Measurements from ENCODE around the gene UCHL3. TPM values are rescaled to one million over a fixed set of nuclear protein-coding genes. Genes with fewer than 3 reads are reported as not detected.

UCHL3 gene
- total RNA-seq, 2 experiments from 2014 or later: 34.7 to 49.5 TPM

- Histone ChIP-seq H3K4me1 (ENCODE audit: insufficient read depth, low read length, poor library complexity, severe bottlenecking) (no peaks in the 10 kb centered on the region), H3K9me2 (ENCODE audit: insufficient read depth, low read length) (no peaks in the 10 kb centered on the region), H3K27ac (ENCODE audit: low read depth, low read length, poor library complexity, severe bottlenecking) (no peak overlapping the region), H3K4me2 (ENCODE audit: low read length) (no peak overlapping the region), H2AFZ (ENCODE audit: low read length) (no peak overlapping the region), H3K4me3 (ENCODE audit: low read depth, low read length, poor library complexity, severe bottlenecking) (no peak overlapping the region), H3K36me3 (ENCODE audit: insufficient read depth, low read length) (peaks cover 3% of the 10 kb centered on the region; the same call in 1 of the 2 replicates), H3K79me2 (ENCODE audit: insufficient read depth, low read depth, low read length) (no peaks in the 10 kb centered on the region), H4K20me1 (ENCODE audit: insufficient read depth, low read length) (no peaks in the 10 kb centered on the region), H3K9me3 (ENCODE audit: low read length) (no peaks in the 10 kb centered on the region)
- ChIA-PET CTCF (ENCODE audit: unreplicated experiment) (no interaction called here), POLR2A (interaction anchor here (0.6 to 1.7 kb wide), 2 partner anchors 9 to 721 kb away, joined by 3 to 5 read pairs; no protein-coding TSS in a partner anchor)
- TF ChIP-seq CTCF (conservative IDR thresholded peaks at IDR 0.05; ENCODE audit: low read length) (no peak), EZH2phosphoT487 (IDR thresholded peaks at IDR 0.05; ENCODE audit: borderline replicate concordance, low read depth, low read length) (no peak)
- BruUV-seq (replicated peaks): no TSS peak
- DNase-seq (ENCODE audit: low spot score): no peak
- intact Hi-C loops (cut with micrococcal nuclease; ENCODE audit: unreplicated experiment): no loop called here
These were observed 68.7 kb downstream of the UCHL3 start for GRCh38 chr13:75618308-75618707.

GRCh38 chr13:75620020-75620419 is 70.4 kb downstream of the UCHL3 start:
- H3K4me3 ChIP-seq (ENCODE audit: low read depth, low read length, poor library complexity, severe bottlenecking): no peak overlapping the region
- ChIA-PET POLR2A (interaction anchor here (0.7 to 1.7 kb wide), 4 partner anchors 8 to 318 kb away, joined by 3 to 5 read pairs (median 4); no protein-coding TSS in a partner anchor), CTCF (ENCODE audit: unreplicated experiment) (no interaction called here)
- no peak overlapping the region for H3K4me2 ChIP-seq (ENCODE audit: low read length)
- H2AFZ ChIP-seq (ENCODE audit: low read length): no peak overlapping the region
- H4K20me1 ChIP-seq (ENCODE audit: insufficient read depth, low read length): no peaks in the 10 kb centered on the region
- intact Hi-C loops (cut with micrococcal nuclease; ENCODE audit: unreplicated experiment): no loop called here
- no peak for DNase-seq (ENCODE audit: low spot score)
- TF ChIP-seq EZH2phosphoT487 (IDR thresholded peaks at IDR 0.05; ENCODE audit: borderline replicate concordance, low read depth, low read length): no peak
- no peak for TF ChIP-seq CTCF (conservative IDR thresholded peaks at IDR 0.05; ENCODE audit: low read length)
- no peaks in the 10 kb centered on the region for H3K9me2 ChIP-seq (ENCODE audit: insufficient read depth, low read length)
- H3K9me3 ChIP-seq (ENCODE audit: low read length): no peaks in the 10 kb centered on the region
- no peak overlapping the region for H3K27ac ChIP-seq (ENCODE audit: low read depth, low read length, poor library complexity, severe bottlenecking)
- no TSS peak for BruUV-seq (replicated peaks)
- H3K79me2 ChIP-seq (ENCODE audit: insufficient read depth, low read depth, low read length): no peaks in the 10 kb centered on the region
- no peaks in the 10 kb centered on the region for H3K4me1 ChIP-seq (ENCODE audit: insufficient read depth, low read length, poor library complexity, severe bottlenecking)
- peaks cover 3% of the 10 kb centered on the region; the same call in 1 of the 2 replicates for H3K36me3 ChIP-seq (ENCODE audit: insufficient read depth, low read length)

DNA sequence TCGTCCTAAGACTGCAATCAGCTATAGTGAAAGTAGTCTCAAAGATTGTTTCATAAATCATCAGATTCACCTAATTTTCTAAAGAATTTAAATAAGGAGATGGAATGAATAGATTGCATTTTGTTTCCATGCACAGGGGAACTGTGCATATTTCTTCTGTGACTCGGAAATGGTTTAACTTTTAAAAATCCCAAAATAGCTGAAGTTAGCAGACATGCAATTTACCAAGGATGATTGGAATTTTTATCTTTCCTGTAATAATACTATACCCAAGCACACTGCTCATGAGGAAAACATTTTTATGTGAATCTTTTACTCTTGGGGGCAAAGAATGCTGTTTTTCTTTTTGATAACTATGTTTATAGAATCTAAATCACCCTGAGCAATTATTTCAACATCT is 71.6 kb downstream of the UCHL3 start:
- BruUV-seq (replicated peaks): no TSS peak
- Histone ChIP-seq H3K4me3 (ENCODE audit: low read depth, low read length, poor library complexity, severe bottlenecking) (no peak overlapping the region), H3K4me2 (ENCODE audit: low read length) (no peak overlapping the region), H3K79me2 (ENCODE audit: insufficient read depth, low read depth, low read length) (no peaks in the 10 kb centered on the region), H3K4me1 (ENCODE audit: insufficient read depth, low read length, poor library complexity, severe bottlenecking) (no peaks in the 10 kb centered on the region), H3K9me3 (ENCODE audit: low read length) (no peaks in the 10 kb centered on the region), H2AFZ (ENCODE audit: low read length) (no peak overlapping the region), H3K27ac (ENCODE audit: low read depth, low read length, poor library complexity, severe bottlenecking) (no peak overlapping the region), H3K36me3 (ENCODE audit: insufficient read depth, low read length) (peaks cover 3% of the 10 kb centered on the region; the same call in 1 of the 2 replicates), H3K9me2 (ENCODE audit: insufficient read depth, low read length) (no peaks in the 10 kb centered on the region), H4K20me1 (ENCODE audit: insufficient read depth, low read length) (no peaks in the 10 kb centered on the region)
- CTCF ChIA-PET (ENCODE audit: unreplicated experiment): no interaction called here
- no peak for TF ChIP-seq CTCF (conservative IDR thresholded peaks at IDR 0.05; ENCODE audit: low read length)
- no peak for TF ChIP-seq EZH2phosphoT487 (IDR thresholded peaks at IDR 0.05; ENCODE audit: borderline replicate concordance, low read depth, low read length)
- no peak for DNase-seq (ENCODE audit: low spot score)
- intact Hi-C loops (cut with micrococcal nuclease; ENCODE audit: unreplicated experiment): no loop called here
- POLR2A ChIA-PET: interaction anchor here (0.6 to 1.4 kb wide), 3 partner anchors 12 to 51 kb away, joined by 4 read pairs; partner anchors contain the start of gene LMO7
